GM19455 (cell line): ENCODE data around the gene MAN1B1.

Source experiments
- ATAC-seq: cut with Tn5 transposase; IDR thresholded peaks from one replicate; pipeline ENCODE4 v1.9.1; 2021; ENCODE audit not compliant: unreplicated experiment

MAN1B1 gene

DNA sequence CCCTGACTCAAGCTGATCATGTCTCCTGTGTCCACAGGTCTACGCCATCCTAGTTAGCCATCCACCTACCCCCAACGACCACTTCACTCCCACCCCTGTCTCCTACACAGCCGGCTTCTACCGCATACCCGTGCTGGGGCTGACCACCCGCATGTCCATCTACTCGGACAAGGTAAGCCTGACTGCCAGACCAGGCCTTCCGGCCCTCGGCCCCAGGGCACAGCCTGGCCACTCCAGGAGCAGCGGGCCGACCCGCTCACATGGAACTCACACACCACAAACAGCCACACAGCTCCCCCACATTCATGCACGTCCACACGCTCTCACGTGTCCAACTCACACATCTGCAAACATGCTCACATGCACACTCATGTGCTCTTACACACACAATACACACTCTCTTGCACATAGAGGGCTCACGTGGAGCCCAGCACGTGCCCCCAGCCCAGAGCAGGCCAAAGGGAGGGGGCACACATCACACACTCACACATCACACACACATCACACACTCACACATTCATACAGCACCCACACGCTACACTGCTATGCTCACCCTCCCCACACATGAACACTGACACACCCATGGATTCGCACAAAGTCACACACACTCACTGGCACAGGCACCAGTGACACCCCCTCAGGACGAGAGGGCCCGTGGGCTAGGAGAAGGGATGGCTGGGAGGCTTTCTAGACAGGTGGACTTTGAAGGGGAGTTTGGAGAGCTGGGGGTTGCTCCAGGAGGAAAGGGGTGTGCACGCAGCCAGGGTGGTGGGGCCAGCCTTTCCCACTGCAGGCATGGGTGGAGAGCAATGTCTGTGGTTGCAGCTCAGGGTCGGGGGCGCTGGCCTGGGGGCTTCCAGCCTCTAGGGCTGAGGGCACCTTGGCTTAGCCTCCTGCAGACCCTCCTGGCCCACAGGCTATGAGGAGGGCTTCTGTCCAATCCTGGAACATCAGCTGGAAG lies 55.5 kb downstream of the MAN1B1 start:
- no peak for ATAC-seq

DNA sequence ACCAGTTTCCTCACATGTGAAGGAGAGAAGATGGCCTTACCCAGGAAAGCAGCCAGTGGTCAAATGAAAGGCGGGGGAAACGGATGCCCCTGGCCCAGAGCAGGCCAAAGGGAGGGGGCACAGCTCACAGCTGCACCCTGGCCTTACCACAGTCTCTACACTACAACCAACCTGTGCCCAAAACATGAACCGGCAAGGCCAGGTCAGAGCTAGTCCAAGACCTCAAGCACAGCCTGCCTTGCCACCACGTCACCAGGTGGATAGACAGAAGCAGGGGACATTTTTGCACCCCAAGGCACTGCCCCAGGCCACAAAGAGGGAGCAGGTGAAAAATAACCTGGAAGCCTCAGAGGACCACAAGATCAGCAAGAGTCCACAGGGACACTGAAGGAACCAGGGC lies 56.7 kb downstream of the MAN1B1 start:
- no peak for ATAC-seq

DNA sequence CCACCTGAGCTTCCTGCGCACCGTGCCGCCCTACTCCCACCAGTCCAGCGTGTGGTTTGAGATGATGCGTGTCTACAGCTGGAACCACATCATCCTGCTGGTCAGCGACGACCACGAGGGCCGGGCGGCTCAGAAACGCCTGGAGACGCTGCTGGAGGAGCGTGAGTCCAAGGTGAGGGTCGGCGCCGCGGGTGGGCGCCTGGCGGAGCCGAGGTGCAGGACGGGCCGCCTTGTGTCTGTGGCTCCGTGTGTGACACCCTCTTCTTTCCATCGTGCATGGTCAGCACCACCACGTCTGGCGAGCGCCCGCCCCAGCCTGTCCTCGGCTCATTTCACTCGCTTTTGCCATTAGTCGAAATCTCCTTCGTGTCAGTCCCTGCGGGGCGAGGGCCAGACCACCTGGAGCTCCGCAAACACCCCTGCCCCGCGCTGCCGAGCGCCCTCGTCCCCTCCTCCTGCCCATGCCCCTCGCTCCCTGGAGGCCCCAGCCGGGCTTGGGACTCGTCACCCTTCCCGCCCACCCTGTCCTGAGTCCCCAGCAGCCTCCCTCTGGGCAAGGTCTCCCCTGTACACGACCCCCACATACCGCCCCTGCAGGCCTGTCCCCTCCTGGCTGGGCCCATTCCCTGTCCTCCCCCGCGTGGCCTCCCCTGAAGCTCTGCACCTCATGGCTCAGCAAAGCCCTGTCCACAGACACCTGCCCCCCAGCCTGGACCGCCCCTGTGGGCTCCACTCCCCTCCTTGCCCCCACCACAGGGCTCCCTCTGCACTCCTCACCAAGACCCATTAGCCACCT lies 59.1 kb downstream of the MAN1B1 start:
- no peak for ATAC-seq

DNA sequence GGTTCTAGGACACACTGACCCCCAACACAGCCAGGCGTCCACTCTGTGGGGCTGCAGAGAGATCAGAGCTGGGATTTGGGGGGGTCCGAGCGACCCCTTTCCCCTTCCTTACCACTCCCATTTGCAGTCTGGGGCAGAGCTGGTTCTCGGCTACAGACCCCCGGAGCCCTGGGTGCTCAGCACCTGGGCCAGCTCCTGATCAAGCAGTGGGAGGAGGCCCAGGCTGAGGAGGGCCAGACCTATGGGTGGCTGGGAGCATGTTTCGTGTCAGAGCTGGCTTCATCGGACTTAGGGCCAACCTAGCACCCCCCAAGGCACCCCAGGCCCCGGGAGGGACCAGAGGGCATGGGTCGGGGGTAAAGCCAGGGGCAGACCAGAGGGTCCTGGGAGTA lies 59.7 kb downstream of the MAN1B1 start:
- ATAC-seq = no peak

DNA sequence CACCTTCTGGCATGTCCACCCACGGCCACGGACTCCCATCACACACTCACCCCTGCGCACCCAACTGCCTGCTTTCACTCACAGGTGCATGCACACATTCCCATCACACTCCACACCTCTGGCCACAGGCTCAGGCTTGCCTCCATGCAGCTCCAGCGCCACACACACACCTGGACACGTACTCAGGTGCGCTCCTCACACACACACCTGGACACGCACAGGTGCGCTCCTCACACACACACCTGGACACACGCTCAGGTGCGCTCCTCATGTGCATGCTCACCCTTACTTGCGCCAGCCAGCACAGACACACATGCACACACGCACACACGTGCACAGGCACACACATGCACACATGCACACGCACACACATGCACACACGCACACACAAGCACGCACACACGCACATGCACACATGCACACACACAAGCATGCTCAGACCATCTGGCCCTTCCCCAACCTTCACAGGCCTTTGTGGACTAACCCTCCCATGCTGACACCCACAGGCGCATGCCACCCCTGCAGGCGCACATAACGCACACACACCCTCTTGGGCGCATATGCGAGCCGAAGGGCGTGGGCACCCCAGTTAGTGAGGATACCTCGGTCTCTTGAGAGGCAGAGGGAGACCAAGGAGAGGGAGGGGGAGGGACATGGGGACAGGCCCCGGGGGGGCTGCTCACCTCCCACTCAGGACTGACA lies 60.5 kb downstream of the MAN1B1 start:
- ATAC-seq = no peak

DNA sequence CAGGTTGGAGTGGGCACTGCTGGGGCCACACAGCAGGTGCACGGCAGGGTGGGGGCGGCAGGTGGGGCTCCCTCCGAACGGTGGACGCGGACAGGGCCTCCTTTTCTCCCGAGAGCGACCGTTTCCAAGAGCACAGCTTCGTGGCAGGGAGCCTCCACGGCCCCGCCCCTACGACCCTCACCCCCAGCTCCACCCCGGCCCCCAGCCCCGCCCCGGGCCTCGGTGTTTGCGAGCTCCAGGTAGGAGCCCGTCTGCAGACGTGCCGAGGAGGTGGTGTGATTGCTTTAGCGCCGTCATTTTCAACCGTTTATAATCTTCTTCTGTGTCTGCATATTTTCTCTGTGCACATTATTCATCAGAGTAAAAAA lies 61.0 kb downstream of the MAN1B1 start:
- ATAC-seq = no peak

DNA sequence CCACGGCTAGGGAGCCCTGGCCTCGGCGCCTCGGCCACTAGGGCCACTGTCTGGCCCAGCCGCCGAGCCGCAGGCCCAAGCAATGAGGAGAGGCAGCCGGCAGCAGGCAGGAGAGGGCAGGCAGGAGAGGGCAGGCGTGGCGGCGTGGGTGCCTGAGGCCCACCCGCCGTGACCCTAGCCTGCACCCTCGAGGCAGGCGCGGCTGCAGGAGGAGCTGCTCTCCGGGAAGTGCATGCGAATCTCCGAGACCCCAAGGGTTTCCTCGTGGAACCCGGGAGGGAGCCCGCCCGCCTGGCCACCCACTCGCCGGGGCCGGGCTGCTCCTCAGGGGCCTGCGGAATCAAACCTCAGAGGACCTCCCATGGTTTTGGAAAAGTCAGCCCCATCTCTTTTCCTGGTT lies 61.5 kb downstream of the MAN1B1 start:
- no peak for ATAC-seq

DNA sequence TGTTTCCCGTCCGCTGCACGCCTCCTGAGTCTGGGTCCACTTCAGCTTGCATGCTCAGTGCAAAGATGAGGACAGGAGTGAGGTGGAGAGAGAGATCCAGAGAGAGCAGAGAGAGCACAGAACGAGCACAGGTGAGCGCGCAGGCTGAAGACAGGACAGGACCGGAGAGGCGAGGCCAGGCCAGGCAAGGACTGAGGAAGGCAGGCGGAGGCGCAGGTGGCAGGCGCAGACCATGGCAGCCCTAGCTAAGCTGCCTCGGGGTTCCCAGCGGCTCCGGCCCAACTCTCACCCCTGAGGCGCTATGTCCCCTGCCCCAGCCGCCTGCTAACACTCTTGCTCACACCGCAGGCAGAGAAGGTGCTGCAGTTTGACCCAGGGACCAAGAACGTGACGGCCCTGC lies 61.9 kb downstream of the MAN1B1 start:
- no peak for ATAC-seq

DNA sequence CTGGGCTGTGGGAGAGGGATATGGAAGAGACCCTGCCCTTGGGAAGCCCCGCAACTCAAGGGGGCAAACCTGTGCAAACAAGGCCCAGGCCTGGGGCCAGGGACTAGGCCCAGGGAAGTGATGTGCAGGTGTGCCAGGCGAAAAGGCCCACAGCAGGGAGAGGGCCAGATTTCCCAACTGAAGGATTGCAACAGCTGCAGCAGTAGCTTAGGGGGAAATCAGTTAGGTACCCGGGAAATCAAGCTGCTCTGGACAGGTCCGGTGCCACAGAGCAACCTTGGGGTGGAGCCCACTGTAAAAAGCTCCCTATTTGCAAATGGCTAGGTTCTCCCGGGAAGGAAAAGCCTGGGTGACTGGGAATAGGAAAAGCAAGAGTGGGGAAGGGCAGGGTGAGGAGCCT lies 62.6 kb downstream of the MAN1B1 start:
- ATAC-seq = no peak

DNA sequence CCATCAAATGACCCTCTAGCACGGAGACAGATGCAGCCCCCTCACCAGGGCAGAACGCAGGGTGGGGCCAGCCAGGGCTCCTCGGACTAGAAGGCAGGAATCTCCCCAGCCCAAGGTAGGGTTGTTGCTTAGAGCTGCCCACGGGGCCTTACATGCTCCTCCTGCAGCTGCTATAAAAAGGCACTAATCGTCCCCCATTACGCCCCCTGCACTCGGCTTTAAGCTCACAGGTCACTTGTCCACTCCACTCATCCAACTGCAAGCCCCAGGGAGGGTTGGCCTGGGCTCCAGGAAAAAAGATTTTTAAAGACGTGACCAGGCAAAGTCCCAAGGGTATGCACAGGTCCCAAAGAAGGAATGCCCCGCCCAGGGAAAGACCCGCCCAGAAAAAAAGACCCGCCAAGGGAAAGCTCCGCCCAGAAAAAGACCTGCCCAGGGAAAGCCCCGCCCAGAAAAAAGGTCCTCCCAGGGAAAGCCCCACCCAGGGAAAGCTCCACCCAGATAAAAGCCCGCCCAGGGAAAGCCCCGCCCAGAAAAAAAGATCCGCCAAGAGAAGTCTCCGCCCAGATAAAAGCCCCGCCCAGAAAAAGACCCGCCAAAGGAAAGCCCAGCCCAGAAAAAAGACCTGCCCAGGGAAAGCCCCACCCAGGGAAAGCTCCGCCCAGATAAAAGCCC lies 63.3 kb downstream of the MAN1B1 start:
- no peak for ATAC-seq

DNA sequence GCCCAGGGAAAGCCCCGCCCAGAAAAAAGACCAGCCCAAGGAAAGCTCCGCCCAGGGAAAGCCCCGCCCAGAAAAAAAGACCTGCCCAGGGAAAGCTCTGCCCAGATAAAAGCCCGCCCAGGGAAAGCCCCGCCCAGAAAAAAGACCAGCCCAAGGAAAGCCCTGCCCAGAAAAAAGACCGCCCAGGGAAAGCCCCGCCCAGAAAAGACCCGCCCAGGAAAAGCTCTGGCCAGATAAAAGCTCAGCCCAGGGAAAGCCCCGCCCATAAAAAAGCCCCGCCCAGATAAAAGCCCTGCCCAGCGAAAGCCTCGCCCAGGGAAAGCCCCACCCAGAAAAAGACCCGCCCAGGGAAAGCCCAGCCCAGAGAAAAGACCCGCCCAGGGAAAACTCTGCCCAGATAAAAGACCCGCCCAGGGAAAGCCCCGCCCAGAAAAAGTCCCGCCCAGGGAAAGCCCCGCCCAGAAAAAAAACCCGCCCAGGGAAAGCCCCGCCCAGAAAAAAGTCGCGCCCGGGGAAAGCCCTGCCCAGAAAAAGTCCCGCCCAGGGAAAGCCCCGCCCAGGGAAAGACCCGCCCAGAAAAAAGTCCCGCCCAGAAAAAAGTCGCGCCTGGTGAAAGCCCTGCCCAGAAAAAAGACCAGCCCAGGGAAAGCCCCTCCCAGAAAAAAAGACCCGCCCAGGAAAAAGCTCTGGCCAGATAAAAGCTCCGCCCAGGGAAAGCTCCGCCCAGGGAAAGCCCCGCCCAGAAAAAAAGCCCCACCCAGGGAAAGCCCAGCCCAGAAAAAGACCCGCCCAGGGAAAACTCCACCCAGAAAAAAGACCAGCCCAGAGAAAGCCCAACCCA lies 64.1 kb downstream of the MAN1B1 start:
- no peak for ATAC-seq

DNA sequence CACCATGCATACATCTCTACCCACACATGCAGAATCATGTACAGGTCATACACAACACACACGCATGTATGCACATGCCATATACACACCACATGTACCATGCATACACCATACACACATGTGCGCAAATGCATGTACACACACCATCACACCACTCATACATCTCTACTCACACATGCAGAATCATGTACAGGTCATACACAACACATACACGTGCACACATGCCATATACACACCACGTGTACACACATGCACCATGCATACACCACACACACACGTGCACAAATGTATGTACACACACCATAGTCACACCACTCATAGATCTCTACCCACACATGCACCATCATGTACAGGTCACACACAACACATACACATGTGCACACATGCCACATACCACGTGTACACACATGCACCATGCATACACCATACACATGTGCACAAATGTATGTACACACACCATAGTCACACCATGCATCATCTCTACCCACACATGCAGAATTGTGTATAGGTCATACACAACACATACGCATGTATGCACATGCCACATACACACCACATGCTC lies 66.1 kb downstream of the MAN1B1 start:
- ATAC-seq = no peak

DNA sequence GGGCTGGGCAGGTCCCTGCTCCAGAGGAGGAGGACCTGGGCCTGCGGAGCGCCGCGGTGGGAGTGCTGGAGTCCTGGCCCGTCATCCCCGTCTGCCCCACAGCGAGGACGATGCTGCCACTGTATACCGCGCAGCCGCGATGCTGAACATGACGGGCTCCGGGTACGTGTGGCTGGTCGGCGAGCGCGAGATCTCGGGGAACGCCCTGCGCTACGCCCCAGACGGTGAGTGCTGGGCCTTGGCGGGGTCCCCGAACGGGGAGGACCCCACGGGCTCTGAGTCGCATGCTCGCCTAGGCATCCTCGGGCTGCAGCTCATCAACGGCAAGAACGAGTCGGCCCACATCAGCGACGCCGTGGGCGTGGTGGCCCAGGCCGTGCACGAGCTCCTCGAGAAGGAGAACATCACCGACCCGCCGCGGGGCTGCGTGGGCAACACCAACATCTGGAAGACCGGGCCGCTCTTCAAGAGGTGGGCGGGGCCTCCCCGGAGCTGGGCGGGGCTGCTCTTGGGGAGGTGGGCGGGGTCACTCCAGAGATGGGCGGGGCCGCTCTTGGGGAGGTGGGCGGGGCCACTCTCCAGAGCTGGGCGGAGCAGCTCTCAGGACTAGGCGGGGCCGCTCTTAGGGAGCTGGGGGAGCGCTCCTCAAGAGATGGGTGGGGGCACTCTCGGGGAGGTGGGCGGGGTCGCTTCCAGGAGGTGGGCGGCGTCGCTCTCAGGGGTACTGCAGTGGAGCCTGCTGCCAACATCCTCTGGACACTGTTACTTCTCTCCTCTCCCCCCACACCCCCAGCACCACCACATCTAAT lies 70.0 kb downstream of the MAN1B1 start:
- ATAC-seq = no peak

DNA sequence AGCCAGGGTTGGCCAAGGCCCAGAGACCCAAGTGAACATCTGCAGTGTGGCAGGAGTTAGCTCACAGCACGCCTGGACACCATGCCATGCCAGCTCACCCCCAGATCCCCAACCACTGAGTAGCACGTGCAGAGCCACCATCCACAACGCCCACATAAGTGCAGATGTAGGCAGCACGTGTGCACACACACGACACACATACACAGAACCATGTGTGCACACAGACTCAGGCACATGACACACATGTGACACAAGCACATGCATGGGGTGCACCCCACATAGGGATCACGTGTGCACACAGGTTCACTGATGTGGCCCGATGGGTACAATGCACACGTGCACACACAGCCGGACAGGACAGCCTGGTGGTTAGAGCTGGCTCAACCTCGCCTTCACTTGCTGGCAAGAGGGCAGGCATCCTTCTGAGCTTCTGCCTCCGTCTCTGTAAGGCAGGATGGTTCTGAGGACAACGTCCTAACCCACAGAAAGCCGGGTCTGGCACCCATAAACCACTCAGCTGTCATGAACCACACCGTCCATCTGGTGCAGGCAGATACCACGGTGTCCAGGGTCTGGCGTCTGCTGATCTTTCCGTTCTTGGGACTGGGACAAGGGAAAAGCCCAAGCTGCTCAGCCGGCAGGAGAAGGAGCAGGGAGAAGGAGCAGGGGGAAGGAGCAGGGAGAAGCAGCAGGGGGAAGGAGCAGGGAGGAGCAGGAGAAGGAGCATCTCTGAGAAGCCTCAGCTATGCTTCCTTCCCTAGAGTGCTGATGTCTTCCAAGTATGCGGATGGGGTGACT lies 71.0 kb downstream of the MAN1B1 start:
- no peak for ATAC-seq

DNA sequence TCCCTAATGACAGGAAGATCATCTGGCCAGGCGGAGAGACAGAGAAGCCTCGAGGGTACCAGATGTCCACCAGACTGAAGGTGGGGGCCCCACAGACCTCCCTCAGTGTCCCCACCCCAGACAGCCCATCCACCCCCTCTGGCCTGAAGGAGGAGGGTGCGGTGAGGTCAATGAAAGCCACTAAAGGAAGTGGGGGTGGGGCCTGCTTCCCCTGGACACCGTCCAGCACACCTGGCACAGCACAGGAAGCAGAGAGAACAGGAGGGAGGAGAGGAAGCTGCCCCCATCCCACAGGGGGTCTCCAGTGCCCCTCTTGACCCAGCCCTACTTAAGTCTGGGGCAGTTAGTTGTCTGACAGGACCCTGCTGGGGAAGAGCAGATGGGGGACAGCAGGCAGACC lies 71.8 kb downstream of the MAN1B1 start:
- ATAC-seq = no peak
